HepG2 (cell line): Measurements from ENCODE around the gene SHLD1. TPM values are rescaled to one million over a fixed set of nuclear protein-coding genes. Genes with fewer than 3 reads are reported as not detected.

ENCODE experiments used
- BCL3 ChIP-seq: sonication (generic); formaldehyde crosslinking; IDR thresholded peaks from 2 replicates; pipeline ENCODE4 v1.5.1; 2020; ENCODE audit warnings: mild to moderate bottlenecking, missing genetic modification reagents, moderate library complexity
- CBX2 ChIP-seq, 2 experiments: fragments of 200-600 bp in 1 of 2; sonication (generic); formaldehyde crosslinking in 1 of 2; IDR thresholded peaks; 2 replicates each; pipeline versions ENCODE4 v1.7.0 to v1.8.1; 2018 to 2022; ENCODE audit warnings: low read depth in 2 of 2, low read length in 1 of 2, mild to moderate bottlenecking in 1 of 2, missing genetic modification reagents in 1 of 2
- DZIP1 ChIP-seq: sonication (generic); formaldehyde crosslinking; IDR thresholded peaks from 2 replicates; pipeline ENCODE4 v1.5.0; 2020; ENCODE audit warnings: mild to moderate bottlenecking, missing genetic modification reagents
- GABPA ChIP-seq, 2 experiments: IDR thresholded peaks; 2 replicates each; pipeline ENCODE4 v1.6.1; 2011 to 2016; ENCODE audit warnings: low read depth in 2 of 2, low read length in 1 of 2, missing biosample characterization in 1 of 2, missing genetic modification characterization in 1 of 2
- HDAC6 ChIP-seq: fragments of 200-600 bp; sonication (generic); IDR thresholded peaks from 2 replicates; pipeline ENCODE4 v1.7.0; 2017; ENCODE audit warnings: mild to moderate bottlenecking, antibody characterized with exemption, low read length, low read depth
- HNRNPLL ChIP-seq: fragments of 200-400 bp; formaldehyde crosslinking; IDR thresholded peaks from 2 replicates; pipeline ENCODE4 v1.6.1; 2017; ENCODE audit warnings: mild to moderate bottlenecking, low read depth, low read length; ENCODE audit not compliant: poor library complexity, severe bottlenecking
- MAFK ChIP-seq, 2 experiments: IDR thresholded peaks in 1 of 2; conservative IDR thresholded peaks in 1 of 2; 2 replicates each; pipeline ENCODE4 v1.6.1; 2011; ENCODE audit warnings: improper control_type of control experiment in 2 of 2, low read length in 2 of 2
- MEF2D ChIP-seq: sonication (generic); formaldehyde crosslinking; IDR thresholded peaks from 2 replicates; pipeline ENCODE4 v1.5.1; 2020; ENCODE audit warnings: mild to moderate bottlenecking, missing genetic modification reagents
- NFIC ChIP-seq: IDR thresholded peaks from 2 replicates; pipeline ENCODE4 v1.6.1; 2012; ENCODE audit warnings: mild to moderate bottlenecking, low read length, inconsistent platforms
- PAX8 ChIP-seq: sonication (generic); formaldehyde crosslinking; IDR thresholded peaks from 2 replicates; pipeline ENCODE4 v1.8.0; 2022; ENCODE audit warnings: mild to moderate bottlenecking, missing genetic modification reagents, borderline replicate concordance
- RFX5 ChIP-seq: IDR thresholded peaks from 2 replicates; pipeline ENCODE4 v1.6.1; 2011; ENCODE audit warnings: low read depth, low read length, improper control_type of control experiment
- TFE3 ChIP-seq: IDR thresholded peaks from 2 replicates; pipeline ENCODE4 v1.6.1; 2016
- ZBTB3 ChIP-seq: sonication (generic); formaldehyde crosslinking; IDR thresholded peaks from 2 replicates; pipeline ENCODE4 v1.4.0; 2020; ENCODE audit warnings: low read depth, mild to moderate bottlenecking, moderate library complexity, missing genetic modification reagents, borderline replicate concordance
- ZC3H13 ChIP-seq: sonication (generic); formaldehyde crosslinking; IDR thresholded peaks from 2 replicates; pipeline ENCODE4 v1.8.1; 2023; ENCODE audit warnings: mild to moderate bottlenecking, missing genetic modification reagents, moderate library complexity
- ZNF501 ChIP-seq: sonication (generic); formaldehyde crosslinking; IDR thresholded peaks from 2 replicates; pipeline ENCODE4 v1.5.1; 2020; ENCODE audit warnings: mild to moderate bottlenecking, moderate library complexity, missing genetic modification reagents
- ZNF530 ChIP-seq: sonication (generic); formaldehyde crosslinking; IDR thresholded peaks from 2 replicates; pipeline ENCODE4 v1.5.0; 2020; ENCODE audit warnings: low read depth, mild to moderate bottlenecking, missing genetic modification reagents
- ZNF687 ChIP-seq: sonication (generic); formaldehyde crosslinking; IDR thresholded peaks from 2 replicates; pipeline ENCODE4 v1.5.1; 2020; ENCODE audit warnings: mild to moderate bottlenecking, missing genetic modification reagents, moderate library complexity
- ZNF766 ChIP-seq: sonication (generic); formaldehyde crosslinking; IDR thresholded peaks from 2 replicates; pipeline ENCODE4 v1.5.0; 2020; ENCODE audit warnings: missing genetic modification reagents, borderline replicate concordance
- polyA plus RNA-seq, 8 experiments: library from polyadenylated mRNA; depleted of rRNA in 3 of 8; stranded (reverse) in 7 of 8; unstranded in 1 of 8; fragments of >200 nt; fragmentation: Illumina TruSeq in 4 of 8; extraction: Trizol in 4 of 8; gene quantifications; 2 replicates each; pipeline versions ENCODE4 v1.2.1 to v1.2.3, GENCODE V29; 2011 to 2016; ENCODE audit warnings: low read depth in 4 of 8, missing spikeins in 1 of 8, mixed read lengths in 1 of 8; ENCODE audit not compliant: insufficient read depth in 1 of 8
- total RNA-seq, 5 experiments: library from RNA; depleted of rRNA; stranded (reverse); fragments of >200 nt; fragmentation: Illumina TruSeq; extraction: Trizol; gene quantifications; 2 replicates each; pipeline ENCODE4 v1.2.3, GENCODE V29; 2016; ENCODE audit warnings: low read depth in 1 of 5

Gene SHLD1
- total and polyA plus RNA-seq, 2 of the 13 experiments (the other 11 are each of a cell fraction or from before 2014, with no cell fraction given), result 8.9 to 10.0 TPM

GRCh38 chr20:5821627-5822215 is 71.5 kb downstream of the SHLD1 start (continued):
- TF ChIP-seq HNRNPLL (no peak), DZIP1 (CRISPR knock-in tag) (0 out of 2 replicates have a peak, but pooled peaks have one; percentile 57), PAX8 (CRISPR knock-in tag) (no peak; the same call in 1 of the 2 replicates), MAFK (conservative IDR thresholded peaks at IDR 0.05 in 1 of 2, IDR thresholded peaks at IDR 0.05 in 1 of 2; ENCODE audit: low read length in 2 of 2) (no peak; a peak in 1 of 4 replicates), RFX5 (no peak), GABPA (IDR thresholded peaks at IDR 0.05; ENCODE audit: low read depth, low read length) (no peak), GABPA (CRISPR knock-in tag; IDR thresholded peaks at IDR 0.05; ENCODE audit: low read depth) (peak; percentile 46), ZNF766 (peak; percentile 81; the same call in 1 of the 2 replicates), ZNF530 (CRISPR knock-in tag) (no peak), ZNF501 (peak; percentile 81; the same call in 1 of the 2 replicates), CBX2 (IDR thresholded peaks at IDR 0.05; ENCODE audit: low read depth, low read length) (no peak), CBX2 (CRISPR knock-in tag; IDR thresholded peaks at IDR 0.05; ENCODE audit: low read depth) (no peak; the same call in 1 of the 2 replicates), BCL3 (CRISPR knock-in tag) (no peak), ZBTB3 (CRISPR knock-in tag) (peak; percentile 59; the same call in 1 of the 2 replicates), ZNF687 (CRISPR knock-in tag) (peak; percentile 85), MEF2D (no peak; the same call in 1 of the 2 replicates), ZC3H13 (CRISPR knock-in tag) (no peak), TFE3 (CRISPR knock-in tag) (peak; percentile 54; the same call in 1 of the 2 replicates), NFIC (no peak), HDAC6 (no peak)
